ENCODE data around the gene GRM7. TPM values are rescaled to one million over a fixed set of nuclear protein-coding genes. Genes with fewer than 3 reads are reported as not detected.

GRM7 gene
- total RNA-seq, 4 donors from 2014 or later = not detected

- Histone ChIP-seq H3K4me3 (no peak overlapping the region), H3K9me3 (no peaks in the 10 kb centered on the region), H3K27ac (no peak overlapping the region), H3K36me3 (no peaks in the 10 kb centered on the region), H3K27me3 (no peaks in the 10 kb centered on the region), H3K4me1 (no peaks in the 10 kb centered on the region)
- DNase-seq (no peak), ATAC-seq (no peak)
- in situ Hi-C loops (cut with MboI; ENCODE audit: low sequenced_read_pairs in 4 of 4) (no loop called here), intact Hi-C loops (cut with DNase I; ENCODE audit: low total_unique reads) (no loop called here)
- TF ChIP-seq CTCF (IDR thresholded peaks at IDR 0.05 in 4 of 5, conservative IDR thresholded peaks at IDR 0.05 in 1 of 5) (no peak), POLR2A (IDR thresholded peaks at IDR 0.05) (no peak)
Measured at GRCh38 chr3:7733933-7734332, 873.0 kb downstream of the GRM7 start.

GRCh38 chr3:7734456-7734855 lies 873.5 kb downstream of the GRM7 start:
- in situ Hi-C loops (cut with MboI; ENCODE audit: low sequenced_read_pairs in 4 of 4) (no loop called here), intact Hi-C loops (cut with DNase I; ENCODE audit: low total_unique reads) (no loop called here)
- Histone ChIP-seq H3K4me3 (no peak overlapping the region), H3K27me3 (no peaks in the 10 kb centered on the region), H3K4me1 (no peaks in the 10 kb centered on the region), H3K9me3 (no peaks in the 10 kb centered on the region), H3K36me3 (no peaks in the 10 kb centered on the region), H3K27ac (no peak overlapping the region)
- ATAC-seq (no peak), DNase-seq (no peak)
- no peak for TF ChIP-seq CTCF (IDR thresholded peaks at IDR 0.05 in 4 of 5, conservative IDR thresholded peaks at IDR 0.05 in 1 of 5)
- TF ChIP-seq POLR2A (IDR thresholded peaks at IDR 0.05) = no peak

GRCh38 chr3:7737263-7737662 lies 876.3 kb downstream of the GRM7 start:
- no peak for DNase-seq
- ATAC-seq = no peak
- Histone ChIP-seq H3K4me1 (no peaks in the 10 kb centered on the region), H3K27me3 (no peaks in the 10 kb centered on the region), H3K36me3 (no peaks in the 10 kb centered on the region), H3K27ac (no peak overlapping the region), H3K9me3 (no peaks in the 10 kb centered on the region), H3K4me3 (no peak overlapping the region)
- in situ Hi-C loops (cut with MboI; ENCODE audit: low sequenced_read_pairs in 4 of 4) (no loop called here), intact Hi-C loops (cut with DNase I; ENCODE audit: low total_unique reads) (no loop called here)
- no peak for TF ChIP-seq CTCF (IDR thresholded peaks at IDR 0.05 in 4 of 5, conservative IDR thresholded peaks at IDR 0.05 in 1 of 5)
- no peak for TF ChIP-seq POLR2A (IDR thresholded peaks at IDR 0.05)

- Histone ChIP-seq H3K4me1 (no peaks in the 10 kb centered on the region), H3K27ac (no peak overlapping the region), H3K9me3 (no peaks in the 10 kb centered on the region), H3K4me3 (no peak overlapping the region), H3K27me3 (no peaks in the 10 kb centered on the region), H3K36me3 (no peaks in the 10 kb centered on the region)
- TF ChIP-seq CTCF (IDR thresholded peaks at IDR 0.05 in 4 of 5, conservative IDR thresholded peaks at IDR 0.05 in 1 of 5) = no peak
- no peak for TF ChIP-seq POLR2A (IDR thresholded peaks at IDR 0.05)
- ATAC-seq (no peak), DNase-seq (no peak)
- in situ Hi-C loops (cut with MboI; ENCODE audit: low sequenced_read_pairs in 4 of 4) = no loop called here
- intact Hi-C loops (cut with DNase I; ENCODE audit: low total_unique reads) = no loop called here
Measured at GRCh38 chr3:7739754-7740153, 878.8 kb downstream of the GRM7 start.

- H3K27me3 ChIP-seq = no peaks in the 10 kb centered on the region
- no peaks in the 10 kb centered on the region for H3K4me1 ChIP-seq
- no peaks in the 10 kb centered on the region for H3K36me3 ChIP-seq
- TF ChIP-seq CTCF (IDR thresholded peaks at IDR 0.05 in 4 of 5, conservative IDR thresholded peaks at IDR 0.05 in 1 of 5) (no peak), POLR2A (IDR thresholded peaks at IDR 0.05) (no peak)
- intact Hi-C loops (cut with DNase I; ENCODE audit: low total_unique reads) = no loop called here
- no peak overlapping the region for H3K27ac ChIP-seq
- ATAC-seq = no peak
- no peaks in the 10 kb centered on the region for H3K9me3 ChIP-seq
- no peak overlapping the region for H3K4me3 ChIP-seq
- no peak for DNase-seq
- in situ Hi-C loops (cut with MboI; ENCODE audit: low sequenced_read_pairs in 4 of 4) = no loop called here
Measured at GRCh38 chr3:7740458-7740857, 879.5 kb downstream of the GRM7 start.

All from gastrocnemius medialis (tissue), 4 donors.